AG09309 (cell line): Measurements from ENCODE around the gene PRPF40A.

Source experiments
- DNase-seq: peaks from one replicate; pipeline ENCODE4 v3.0.0-alpha.2; 2010; ENCODE audit warnings: low read depth
- H3K4me3 ChIP-seq: 2 replicates; pipeline ENCODE4 v1.5.1; 2011; ENCODE audit warnings: mild to moderate bottlenecking, low read depth, low read length, moderate library complexity; ENCODE audit not compliant: control insufficient read depth
- TF ChIP-seq, protein P1 (sequence below): IDR thresholded peaks from 2 replicates; pipeline ENCODE4 v1.5.1; 2011; ENCODE audit warnings: mild to moderate bottlenecking, low read depth, low read length, inconsistent platforms; ENCODE audit not compliant: insufficient read depth, control insufficient read depth; ENCODE audit errors: missing control alignments

The PRPF40A gene

DNA sequence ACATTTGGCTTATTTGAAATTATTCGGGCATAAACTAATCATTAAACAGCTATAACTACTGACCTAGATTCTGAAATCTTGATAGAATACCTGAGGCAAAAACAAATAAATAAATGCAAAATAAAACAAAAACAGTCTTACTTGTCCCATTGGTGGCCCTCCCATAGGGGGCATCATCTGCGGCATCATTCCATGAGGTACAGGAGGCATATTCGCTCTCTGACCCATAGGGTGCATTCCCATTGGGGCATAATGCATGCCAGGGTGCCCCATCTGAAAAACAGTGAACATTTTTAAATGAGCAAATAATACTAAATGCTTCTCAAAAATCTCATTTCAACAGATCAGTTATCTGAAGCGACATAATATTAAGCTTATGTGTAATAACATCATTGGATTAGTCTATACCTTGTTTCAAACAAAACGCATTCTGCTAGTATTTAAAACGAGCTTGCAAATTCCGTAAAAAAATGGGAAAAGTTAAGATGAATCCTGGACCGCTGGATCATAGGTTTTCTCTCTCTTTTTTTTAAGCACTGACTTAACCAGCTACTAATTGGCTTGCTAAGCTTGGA is 1.3 kb downstream of the PRPF40A start:
- TF ChIP-seq, protein P1, sequence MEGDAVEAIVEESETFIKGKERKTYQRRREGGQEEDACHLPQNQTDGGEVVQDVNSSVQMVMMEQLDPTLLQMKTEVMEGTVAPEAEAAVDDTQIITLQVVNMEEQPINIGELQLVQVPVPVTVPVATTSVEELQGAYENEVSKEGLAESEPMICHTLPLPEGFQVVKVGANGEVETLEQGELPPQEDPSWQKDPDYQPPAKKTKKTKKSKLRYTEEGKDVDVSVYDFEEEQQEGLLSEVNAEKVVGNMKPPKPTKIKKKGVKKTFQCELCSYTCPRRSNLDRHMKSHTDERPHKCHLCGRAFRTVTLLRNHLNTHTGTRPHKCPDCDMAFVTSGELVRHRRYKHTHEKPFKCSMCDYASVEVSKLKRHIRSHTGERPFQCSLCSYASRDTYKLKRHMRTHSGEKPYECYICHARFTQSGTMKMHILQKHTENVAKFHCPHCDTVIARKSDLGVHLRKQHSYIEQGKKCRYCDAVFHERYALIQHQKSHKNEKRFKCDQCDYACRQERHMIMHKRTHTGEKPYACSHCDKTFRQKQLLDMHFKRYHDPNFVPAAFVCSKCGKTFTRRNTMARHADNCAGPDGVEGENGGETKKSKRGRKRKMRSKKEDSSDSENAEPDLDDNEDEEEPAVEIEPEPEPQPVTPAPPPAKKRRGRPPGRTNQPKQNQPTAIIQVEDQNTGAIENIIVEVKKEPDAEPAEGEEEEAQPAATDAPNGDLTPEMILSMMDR: peak; percentile 52
- no peak for DNase-seq
- peak overlapping the region; percentile 97 for H3K4me3 ChIP-seq

DNA sequence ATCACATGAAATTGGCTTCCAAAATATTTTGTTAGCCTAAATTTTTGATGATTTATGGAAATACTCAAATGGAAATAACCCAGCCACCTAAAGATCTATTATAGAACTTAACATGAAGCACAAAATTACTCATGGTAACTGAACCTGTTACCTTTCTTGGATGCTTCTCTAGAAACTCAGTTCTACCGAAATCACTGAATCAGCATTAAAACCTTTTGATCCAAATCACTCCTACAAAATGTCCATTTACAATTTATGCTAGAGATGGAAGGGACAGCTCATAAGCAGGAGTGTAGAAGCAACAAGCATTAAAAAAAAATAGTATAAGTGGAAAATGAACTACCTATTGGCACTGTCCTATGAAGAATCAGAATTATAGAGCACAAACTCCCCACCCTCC is 2.1 kb downstream of the PRPF40A start:
- no peak overlapping the region for H3K4me3 ChIP-seq
- DNase-seq: no peak
- TF ChIP-seq, protein P1: no peak

DNA sequence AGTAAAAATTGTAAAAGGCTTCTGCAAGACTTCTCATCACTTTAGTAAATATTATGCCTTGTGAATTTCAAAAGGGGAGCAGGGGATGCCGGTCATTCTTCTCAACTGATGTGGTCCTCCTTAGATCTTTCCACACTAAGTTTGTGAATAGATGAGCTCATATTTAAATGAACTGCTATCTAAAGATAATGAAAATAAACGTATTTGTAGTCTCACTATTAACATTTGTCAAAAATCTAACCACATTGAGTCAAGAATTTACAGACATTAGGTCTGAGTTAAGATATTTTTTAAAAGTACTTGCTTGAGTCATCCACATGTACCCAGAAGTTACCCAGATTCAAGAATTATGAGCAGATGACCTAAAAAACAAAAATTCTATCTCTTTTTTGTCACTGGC is 6.5 kb downstream of the PRPF40A start:
- no peak for DNase-seq
- no peak overlapping the region for H3K4me3 ChIP-seq
- TF ChIP-seq, protein P1: no peak

DNA sequence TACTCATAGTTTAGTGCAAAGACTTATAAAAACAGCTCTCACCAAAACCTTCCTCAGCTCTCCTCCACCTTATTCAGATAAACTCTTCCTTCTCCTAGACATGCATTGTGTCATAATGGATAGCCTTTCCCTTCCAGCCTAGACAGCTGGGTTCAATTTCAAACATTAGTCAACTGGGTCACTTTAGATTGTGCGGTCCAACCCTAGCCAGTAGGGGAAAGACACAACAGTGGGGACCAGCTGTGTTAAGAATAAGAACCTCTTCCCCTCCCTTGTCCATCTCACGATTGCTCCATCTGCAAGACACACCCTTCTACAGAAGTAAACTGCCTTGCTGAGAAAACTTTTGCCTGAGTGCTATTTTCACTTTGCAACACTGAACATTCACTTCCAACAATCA is 8.5 kb downstream of the PRPF40A start:
- DNase-seq: no peak
- no peak overlapping the region for H3K4me3 ChIP-seq
- TF ChIP-seq, protein P1: no peak

DNA sequence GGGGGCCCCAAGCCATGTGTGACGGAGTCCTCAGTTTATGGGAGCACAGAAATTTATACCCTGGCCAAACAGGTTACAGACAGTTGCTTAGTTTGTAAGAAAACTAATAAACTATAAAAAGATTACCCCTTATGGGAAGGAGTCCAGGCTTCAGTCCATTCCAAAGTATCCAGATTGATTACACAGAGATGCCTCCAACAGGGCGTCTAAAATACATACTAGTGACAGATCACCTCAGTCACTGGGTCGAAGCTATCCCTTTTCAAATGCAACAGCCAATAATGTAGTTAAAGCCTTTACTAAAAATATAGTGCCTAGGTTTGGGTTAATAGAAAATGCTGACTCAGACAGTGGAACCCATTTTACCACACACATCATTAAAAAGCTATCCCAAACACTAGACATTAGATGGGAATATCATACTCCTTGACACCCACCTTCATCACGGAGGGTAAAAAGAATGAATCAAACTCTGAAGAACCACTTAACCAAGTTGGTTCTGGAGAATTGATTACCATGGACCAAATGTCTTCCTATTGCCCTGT is 10.7 kb downstream of the PRPF40A start:
- TF ChIP-seq, protein P1: no peak
- H3K4me3 ChIP-seq: no peak overlapping the region
- no peak for DNase-seq

DNA sequence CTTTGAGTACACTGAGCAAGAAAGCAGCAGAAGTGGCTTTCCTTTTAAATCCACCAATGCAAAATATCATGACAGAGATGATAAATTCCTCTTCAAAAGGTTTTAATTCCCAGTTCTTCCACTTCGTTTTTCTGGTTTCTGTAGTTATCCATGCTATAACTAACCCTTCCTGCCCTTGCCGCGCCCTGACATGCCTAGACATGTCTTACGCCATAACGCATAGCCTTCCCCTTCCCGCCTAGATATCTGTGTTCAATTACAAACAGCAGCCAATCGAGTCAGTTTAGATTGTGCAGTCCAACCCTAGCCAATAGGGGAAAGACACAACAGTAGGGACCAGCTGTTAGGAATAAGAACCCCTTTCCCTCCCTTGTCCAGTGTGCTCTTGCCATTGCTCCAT is 16.1 kb downstream of the PRPF40A start:
- TF ChIP-seq, protein P1: no peak

More for the DNA sequence above, 16.1 kb downstream of the PRPF40A start:
- no peak overlapping the region for H3K4me3 ChIP-seq
- DNase-seq: no peak
